GM18870 (cell line): ENCODE measurements around the gene CNTN2.

ENCODE experiments used
- ATAC-seq: cut with Tn5 transposase; IDR thresholded peaks from one replicate; pipeline ENCODE4 v1.9.1; 2021; ENCODE audit warnings: moderate library complexity; ENCODE audit not compliant: unreplicated experiment

CNTN2 gene

DNA sequence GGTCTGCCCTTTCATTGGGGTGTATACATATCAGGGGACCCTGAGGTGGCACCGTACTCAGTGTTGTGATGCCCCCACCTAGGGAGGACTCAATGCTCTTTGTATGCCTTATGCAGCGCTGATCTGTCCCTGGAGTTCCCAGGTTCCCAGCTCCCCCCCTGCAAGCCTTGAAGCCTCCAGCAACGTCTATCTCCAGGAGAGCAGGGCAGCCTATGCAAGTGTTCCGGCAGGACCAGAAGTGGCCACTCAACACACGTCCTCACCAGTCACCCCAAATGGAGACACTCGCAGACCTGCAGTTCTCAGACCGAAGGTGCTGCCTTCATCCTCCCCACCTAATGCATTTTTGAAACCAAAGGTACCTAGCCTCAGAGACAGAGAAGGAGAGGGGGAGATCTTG lies 25.2 kb upstream of the CNTN2 start:
- ATAC-seq = no peak

DNA sequence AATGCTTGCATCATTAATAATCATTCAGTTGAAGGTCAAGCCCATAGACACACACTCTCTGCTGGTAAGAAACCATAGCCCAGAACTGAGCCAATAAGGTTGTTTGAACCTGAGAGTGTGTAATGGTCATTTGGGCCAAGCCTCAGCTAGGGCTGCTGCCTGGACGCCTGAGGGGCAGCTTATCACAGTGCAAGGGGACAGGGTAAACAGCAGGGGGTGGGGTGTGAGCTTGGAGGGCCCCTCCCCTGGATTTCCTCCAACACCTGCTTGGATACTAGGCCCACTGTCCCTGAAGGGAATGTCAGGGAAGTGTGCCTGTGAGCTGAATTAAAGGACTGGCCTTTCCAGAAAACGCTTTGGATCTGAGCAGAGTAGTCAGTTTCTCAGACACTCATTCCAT lies 24.6 kb upstream of the CNTN2 start:
- no peak for ATAC-seq

DNA sequence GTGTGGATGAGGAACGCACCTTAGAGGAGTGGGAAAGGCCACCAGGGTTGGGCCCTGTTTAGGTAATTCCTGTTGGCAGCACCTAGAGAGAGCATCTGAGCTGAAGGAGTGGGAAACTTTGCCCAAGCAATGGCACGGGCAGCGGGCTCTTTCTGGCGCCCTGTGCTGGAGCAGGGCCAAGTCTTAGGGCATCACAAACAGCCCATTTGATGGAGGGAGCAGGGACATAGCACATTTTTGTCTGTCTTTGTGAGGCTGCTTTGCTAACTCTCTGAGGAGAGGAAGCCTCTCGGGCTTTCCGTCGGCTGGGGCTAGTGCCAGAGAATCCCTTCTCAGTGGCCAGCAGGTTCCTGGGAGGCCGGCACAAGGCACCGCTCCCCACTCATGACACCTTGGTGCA lies 22.5 kb upstream of the CNTN2 start:
- ATAC-seq = no peak

DNA sequence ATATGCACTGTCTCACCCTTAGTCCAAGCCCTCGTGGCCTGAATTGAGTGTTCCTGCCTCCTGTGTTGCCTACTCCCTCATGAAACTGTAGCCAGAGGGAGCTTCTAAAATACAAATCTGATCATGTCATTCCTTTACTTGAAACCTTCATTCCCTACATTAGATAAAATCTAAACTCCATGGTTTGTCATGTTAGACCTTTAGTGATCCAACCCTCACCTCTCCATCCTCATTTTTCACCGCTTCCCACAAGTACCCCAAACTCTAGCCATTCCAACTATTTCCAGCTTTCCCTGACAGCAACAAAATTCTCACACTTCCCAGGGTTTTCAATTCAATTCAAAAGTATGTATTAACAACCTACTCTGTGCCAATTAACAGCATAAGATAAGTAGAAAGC lies 18.3 kb upstream of the CNTN2 start:
- ATAC-seq = no peak

DNA sequence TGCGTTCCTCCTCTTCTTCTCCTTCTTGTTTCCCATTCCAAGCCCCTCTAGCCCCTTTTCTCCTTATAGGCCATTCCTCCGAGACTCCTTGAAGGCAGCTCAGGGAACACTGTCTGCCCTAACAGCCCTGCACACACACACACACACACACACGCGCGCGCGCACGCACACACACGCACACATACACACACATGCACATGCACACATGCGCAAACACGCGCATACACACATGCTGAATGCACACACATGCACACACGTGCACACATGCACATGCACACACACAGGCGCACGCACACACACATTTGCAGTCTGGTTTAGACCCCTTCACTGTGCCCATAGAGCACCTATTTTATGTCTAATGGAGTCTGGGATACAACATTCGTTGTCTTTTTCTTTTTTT lies 17.8 kb upstream of the CNTN2 start:
- ATAC-seq = no peak

DNA sequence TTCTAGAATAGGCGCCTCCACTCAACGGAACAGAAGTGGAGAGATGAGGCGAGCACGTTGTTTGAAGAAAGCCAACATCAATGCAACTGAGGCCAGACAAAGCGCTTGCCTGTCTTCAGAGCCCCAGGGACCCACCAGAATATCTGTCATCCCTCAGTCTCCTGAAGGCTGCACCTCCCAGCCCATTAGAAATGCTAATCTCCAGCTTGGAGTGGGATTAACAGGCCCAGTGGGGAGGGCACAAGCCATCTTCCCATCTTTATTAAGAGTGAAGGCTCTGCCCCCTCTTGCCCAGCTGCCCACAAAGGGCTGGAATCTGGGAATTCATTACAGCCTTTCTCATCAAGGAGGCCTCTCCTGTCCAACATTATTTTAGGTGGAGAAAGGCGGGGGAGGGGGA lies 16.8 kb upstream of the CNTN2 start:
- no peak for ATAC-seq

DNA sequence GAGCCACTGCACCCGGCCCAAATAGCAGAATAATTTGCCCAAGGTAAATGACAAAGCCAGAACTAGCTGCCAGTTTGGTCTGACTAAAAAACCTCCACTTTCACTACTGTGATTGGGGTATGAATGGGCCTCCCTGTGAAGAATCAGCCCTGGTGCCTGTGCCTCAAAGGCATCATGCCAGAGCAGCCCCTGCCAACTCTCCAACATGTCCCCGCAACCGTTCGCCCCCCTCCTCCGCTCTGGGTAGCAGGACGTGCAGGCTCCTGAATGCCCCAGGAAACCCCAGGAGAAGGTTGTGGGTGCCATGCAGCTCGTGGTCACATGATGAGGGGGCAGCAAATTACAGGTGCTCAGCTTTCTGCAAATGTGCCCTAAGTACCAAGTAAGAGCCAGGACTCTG lies 14.6 kb upstream of the CNTN2 start:
- ATAC-seq = no peak

DNA sequence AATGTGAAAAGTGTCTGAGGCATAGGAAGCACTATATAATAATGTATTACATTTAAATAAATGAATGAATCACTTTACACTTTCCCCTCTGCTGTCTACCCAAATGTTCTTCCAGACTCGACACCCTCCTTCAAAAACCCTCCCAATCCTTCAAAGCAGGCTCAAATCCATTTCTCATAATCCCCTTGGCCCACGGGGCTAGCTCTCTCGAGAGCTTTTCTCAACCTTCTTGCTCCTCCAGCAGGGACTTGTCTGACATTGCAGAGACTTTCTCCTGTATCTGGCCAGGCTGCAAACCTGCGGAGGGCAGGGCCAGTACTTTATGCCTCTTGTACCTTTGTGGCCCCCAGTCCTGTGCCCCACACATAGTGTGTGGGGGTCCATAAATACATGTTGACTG lies 14.1 kb upstream of the CNTN2 start:
- ATAC-seq = no peak

DNA sequence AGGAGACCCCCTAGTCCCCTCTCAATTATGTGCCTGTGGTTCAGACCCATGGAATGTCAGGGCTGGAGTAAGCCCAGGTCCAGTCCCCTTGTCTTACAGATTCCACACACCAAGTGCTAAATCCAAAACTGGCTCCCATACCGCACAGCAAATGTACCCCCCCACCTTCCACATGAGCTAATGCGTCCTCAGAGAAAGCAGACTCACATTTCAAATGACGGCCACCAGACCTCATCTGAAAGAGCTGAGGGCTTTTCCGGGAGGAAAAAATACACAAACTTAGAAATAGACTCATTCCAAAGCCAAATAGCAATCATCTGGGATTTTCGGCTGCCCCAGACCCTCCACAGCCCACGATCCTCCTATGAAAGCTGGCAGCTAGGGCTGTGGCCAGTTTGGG lies 12.8 kb upstream of the CNTN2 start:
- ATAC-seq = no peak

DNA sequence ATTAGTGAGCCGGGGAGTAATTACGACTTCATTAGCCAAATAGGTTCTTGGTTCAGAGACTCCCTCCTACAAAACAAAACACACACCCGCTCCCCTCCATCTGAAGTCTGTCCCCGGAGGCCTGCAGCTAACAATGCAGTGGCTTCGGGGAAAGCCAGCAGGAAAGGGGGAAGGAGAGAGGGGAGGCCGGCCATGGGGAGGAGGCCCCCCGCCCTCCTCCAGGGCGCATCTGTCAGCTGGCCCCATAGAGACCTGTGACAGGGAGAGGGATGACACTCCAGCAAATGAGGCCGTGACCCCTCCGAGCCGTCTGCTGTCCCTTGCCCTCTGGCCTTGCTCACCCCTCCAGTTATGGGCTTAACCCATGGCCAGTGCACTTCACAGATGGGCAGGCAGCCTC lies 12.1 kb upstream of the CNTN2 start:
- ATAC-seq = no peak

DNA sequence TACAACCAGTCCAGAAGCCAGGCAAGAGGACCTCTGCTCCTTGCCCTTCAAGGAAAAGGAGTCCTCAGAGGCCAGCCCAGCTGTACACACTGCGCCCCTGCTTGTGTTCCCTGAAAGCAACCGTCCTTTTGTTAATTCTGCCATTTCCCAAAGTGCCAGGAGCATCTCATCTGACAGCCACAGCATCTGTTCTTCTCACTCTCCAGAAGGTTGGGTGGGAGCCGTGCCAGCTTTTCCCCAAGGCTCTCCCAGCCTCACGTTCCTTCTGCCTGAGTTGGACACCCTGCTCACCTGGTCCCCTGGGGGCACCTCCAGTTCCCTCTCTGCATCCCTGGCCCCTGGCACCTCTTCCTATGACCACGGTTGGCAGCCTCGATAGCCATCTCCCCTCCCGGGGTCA lies 10.5 kb upstream of the CNTN2 start:
- ATAC-seq = no peak

DNA sequence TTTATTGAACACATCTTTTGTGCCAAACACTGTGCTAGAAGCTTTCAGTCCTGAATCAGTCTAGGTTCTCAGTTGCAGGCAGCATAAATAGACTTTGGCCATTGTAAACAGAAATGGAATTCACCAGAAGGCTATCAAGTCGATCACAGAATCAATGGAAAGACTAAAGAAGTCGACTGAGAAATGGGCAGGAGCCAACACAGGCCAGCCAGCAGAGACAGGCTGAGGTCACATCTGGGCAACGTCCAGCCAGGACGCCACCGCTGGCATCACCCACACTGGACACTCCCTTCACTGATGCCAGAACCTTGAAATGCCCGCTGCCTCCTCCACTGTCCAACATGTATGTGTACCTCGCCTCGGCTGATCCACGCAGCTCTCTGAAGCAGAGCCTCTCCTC lies 5.5 kb upstream of the CNTN2 start:
- ATAC-seq = no peak

DNA sequence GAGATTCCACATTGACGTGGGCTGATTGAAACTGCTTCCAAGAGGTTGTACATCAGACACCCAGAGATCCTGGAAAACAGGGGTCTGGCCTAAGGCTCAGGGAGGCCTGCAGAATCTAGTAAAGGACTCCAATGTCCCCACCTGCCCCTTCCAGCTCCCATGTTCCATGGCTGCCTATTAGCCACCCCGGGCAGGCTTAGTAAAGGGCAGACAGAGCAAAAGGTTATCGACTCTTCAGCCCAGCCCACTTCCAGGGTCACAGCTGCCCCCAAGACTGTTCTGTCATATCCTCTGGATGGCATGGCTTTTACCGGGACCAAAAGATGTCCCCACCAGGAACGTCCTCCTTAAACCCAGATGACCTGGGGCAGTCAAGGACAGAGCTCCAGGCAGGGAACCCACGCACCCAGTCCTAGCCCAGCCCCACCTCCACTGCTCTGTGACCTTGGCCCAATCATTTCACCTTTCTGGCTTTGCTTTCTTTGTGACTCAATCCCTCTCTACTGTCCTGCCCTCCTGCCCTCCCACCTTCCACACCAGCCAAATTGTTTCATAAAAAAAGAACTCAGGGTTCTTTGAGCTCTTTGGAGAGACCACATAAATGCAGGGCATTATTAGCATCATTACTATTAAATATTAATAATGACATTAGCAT lies 4.8 kb upstream of the CNTN2 start:
- no peak for ATAC-seq

DNA sequence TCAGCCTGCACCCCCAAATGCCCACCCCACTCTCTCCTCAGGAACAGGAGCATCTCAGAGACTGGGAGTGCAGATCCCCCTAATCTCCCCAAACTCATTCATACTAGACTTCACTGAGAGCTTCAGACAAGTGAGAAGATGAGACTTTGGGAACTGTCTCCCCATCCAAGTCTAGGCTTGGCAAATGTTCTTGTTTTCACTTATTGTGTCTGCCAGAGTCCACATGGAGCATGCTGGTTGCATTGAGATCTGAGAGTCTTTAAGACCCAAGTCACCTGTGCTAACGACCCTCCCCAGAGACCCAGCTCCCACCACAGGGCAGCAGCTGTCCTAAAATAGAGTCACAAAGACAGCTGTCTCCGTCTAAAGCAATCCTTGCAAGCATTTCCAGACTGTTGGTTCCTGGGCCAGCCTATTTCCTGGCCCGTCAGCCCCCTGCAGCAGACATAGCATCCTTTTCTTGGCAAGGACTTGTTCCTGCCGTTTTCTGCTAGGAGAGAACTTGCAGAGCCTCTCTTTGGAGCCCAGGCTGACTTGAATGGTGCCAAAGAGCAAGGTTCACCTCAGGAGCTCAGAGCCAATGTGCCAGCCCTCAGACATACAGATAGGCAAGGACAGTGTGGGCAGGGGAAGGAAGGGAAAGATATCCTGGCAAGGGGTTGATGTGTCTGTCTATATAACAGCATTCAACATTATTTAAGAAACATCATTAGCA lies 1.9 kb upstream of the CNTN2 start:
- no peak for ATAC-seq

DNA sequence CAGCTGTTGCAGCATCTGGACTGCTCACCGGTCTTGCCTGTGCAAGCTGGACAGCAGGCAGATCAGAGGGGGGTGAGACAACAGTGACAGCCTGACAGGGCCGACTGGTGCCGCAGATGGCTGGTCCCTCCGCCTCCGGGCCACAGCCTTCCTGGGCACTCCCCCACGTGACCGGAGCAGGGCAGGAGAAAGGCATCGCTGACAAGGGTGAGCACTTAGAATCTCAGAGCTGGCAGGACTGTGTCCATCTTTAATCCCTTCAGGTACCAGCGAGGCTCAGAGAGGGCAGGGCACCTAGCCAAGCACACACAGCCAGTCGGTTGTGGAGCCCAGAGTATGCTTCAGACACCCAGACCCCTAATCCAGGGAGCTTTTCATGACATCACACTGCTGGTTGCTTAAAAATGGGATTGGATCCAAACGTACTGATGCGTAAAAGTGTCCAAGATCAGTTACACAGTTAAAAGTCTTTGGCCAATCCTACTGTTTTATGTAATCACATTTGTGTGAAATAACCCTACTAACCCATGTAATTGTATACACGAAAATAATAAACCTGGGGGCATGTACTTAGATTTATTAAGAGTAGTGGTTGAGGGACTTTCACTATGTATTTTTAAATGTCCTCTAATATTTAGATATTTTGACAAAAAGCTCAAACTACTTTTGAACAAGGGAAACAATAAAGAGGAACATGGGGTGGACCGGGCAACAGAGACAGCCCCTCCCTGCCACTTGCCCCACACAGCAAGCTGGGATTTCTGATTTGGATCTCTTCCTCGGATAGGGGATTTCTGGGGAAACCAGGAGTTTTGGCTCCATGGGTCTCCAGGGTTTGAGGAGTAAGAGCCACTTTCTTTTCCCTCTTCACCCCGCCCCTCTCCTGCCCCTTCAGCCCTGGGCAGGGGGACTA lies 758 bp upstream of the CNTN2 start:
- no peak for ATAC-seq

DNA sequence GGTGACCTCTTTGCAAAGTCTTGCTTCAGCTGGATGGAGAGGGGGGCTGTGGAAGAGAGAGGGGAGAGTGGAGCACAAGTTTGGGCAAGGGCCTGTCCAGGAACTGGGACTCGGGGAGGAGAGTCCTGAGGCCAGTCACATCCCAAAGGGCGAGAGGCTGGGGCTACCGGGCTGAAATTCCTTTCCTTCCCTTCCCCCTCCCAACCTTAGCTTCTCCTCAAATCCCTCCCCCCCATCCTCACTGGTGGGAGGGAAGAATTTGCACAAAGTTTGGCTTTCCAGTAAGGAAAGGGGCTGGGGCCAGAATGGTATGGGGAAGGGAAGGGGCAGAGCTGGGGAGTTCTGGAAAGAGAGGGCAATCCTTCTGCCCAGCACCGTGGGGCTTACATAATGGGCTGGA lies 854 bp downstream of the CNTN2 start:
- ATAC-seq = no peak

DNA sequence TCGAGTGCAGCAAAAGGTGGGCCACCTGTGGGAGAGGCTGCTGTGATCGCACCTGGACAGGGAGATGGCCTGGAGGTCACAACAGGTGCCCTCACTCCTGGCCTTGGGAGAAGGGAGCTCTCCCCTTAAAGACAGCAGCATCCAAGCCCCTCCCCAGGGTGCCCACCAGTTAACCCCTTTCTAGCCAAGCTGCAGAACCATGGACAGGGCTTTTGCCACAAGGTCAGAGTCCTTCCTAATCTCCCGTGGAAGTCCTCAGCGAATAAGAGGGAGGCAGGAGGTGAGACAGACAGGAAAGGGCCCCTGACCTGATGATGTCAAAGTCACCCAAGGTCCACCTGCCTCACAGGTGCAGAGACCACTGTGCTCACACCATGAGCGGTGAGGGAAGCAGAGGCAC lies 1.7 kb downstream of the CNTN2 start:
- no peak for ATAC-seq

DNA sequence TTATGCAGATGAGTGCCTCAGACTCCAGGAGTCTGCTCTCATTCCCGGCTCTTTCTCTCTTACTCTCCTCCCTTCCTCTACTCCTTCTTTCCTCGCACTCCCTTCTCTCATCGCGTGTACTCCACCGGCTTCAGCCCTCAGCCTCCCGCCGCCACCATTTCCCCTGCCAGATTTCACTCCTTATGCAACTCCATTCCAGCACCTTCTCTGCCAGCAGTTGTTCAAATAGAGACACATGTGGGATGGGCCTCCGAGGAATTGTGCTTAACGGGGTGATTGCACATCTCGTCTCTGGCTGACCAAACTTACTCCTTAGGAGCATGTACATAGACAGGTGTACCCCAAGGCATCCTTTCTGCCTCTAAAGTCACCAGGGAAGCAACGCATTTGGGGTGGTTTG lies 2.1 kb downstream of the CNTN2 start:
- ATAC-seq = no peak

DNA sequence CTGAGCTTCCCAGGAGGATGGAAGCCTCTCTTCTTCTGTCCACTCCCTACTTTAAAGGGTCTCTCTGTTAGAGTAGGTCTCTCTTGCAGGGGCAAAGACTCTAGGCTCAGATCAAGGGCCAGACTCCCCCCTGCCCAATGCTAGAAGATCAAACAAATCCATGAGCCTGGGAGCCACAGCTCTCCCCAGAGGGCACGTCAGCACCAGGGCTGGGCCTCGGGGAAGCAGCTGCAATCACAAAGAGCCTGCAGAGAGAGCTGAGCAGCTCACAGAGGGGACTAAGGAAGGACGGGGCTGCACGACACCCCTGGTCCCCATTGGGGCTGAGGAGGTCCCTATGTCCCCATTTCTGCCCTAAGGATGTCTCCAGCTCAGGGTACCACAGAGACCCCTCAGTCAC lies 3.9 kb downstream of the CNTN2 start:
- ATAC-seq = no peak

DNA sequence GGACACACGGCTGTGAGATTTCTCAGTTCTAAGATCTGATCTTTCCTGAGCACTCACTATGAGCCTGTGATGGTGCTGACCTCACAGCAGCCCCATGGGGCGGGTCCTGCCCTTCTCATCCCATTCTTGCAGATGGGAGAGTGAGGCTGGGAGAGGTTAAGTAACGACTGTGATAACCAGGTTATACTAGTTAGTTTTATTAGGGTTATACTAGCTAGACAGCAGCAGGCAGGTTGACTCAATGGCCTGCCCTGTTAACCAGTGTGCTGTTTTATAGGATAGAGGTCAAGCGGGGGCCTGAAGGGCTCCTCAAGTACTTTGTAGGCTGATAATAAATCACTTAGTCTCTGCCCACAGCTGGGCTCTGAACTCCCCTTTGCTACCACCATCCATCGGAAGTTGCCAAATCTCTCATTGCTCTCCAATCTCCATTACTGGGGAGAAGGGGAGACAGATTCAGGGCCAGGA lies 4.8 kb downstream of the CNTN2 start:
- no peak for ATAC-seq

DNA sequence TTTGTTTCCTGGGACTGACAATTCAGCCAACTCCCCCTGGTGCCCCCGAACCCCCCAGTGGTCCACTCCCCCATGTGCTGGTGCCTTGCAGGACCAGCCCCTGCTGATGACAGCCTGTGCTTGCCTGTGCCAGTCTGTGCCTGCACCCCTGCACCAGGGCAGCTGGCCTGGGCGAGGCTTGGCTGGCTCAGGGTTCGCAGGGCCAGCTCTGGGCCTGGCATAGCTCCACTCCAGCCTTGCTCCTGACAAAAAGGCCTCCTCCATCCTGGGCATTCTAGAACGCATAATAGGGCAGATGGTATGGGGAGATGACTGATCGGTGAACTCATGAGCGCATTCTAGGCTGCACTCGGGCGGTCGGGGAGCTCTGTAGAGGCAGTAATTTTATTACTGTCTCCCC lies 5.4 kb downstream of the CNTN2 start:
- ATAC-seq = no peak

DNA sequence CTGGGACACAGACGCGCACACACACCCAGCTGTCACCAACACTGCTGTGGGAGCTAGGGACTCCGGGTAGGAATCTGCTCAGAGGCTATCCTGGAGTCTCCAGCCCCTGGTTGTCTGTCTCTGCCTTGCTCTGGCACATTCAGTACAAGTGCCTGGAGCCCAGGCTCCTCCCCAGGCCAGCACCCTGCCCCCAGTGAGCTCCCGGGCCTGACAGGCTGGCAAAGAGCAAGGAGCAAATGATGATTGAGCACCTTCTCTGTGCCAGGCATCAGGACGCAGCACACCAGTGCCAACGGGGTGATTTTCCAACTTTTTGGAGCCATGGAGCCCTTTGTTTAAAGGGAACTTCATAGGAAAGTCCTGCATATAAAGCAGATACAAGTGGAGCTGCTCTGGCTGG lies 6.5 kb downstream of the CNTN2 start:
- ATAC-seq = no peak
